Measurements from ENCODE around the gene GREB1L. TPM values are rescaled to one million over a fixed set of nuclear protein-coding genes. Genes with fewer than 3 reads are reported as not detected.

The GREB1L gene
- polyA plus RNA-seq, 2 of the 4 experiments (the other 2 are of a cell fraction) = 1.4 to 2.8 TPM

DNA sequence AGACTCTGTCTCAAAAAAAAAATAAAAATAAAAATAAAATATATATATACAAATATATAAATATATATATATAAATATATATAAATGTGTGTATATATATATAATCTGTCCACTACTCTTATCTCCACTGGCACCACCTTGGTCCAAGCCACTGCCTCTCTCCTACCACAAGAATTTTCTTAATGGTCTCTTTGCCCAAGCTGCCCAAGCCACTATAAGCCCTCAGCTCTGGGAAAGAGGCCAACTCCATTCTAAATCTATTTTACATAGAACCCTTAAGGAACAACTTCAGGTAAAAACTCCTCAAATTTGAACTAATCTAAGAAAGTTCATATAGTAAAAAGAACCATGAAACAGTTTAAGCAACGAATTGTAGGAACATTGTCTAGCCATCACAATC, 45.6 kb upstream of the GREB1L start (continued):
- no peak for TF ChIP-seq ZNF302 (CRISPR knock-in tag; IDR thresholded peaks at IDR 0.05)
- TF ChIP-seq, protein P1, sequence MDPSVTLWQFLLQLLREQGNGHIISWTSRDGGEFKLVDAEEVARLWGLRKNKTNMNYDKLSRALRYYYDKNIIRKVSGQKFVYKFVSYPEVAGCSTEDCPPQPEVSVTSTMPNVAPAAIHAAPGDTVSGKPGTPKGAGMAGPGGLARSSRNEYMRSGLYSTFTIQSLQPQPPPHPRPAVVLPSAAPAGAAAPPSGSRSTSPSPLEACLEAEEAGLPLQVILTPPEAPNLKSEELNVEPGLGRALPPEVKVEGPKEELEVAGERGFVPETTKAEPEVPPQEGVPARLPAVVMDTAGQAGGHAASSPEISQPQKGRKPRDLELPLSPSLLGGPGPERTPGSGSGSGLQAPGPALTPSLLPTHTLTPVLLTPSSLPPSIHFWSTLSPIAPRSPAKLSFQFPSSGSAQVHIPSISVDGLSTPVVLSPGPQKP (IDR thresholded peaks at IDR 0.05; ENCODE audit: low read depth, low read length) = no peak
- TF ChIP-seq, protein P2, sequence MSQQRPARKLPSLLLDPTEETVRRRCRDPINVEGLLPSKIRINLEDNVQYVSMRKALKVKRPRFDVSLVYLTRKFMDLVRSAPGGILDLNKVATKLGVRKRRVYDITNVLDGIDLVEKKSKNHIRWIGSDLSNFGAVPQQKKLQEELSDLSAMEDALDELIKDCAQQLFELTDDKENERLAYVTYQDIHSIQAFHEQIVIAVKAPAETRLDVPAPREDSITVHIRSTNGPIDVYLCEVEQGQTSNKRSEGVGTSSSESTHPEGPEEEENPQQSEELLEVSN (IDR thresholded peaks at IDR 0.05; ENCODE audit: borderline replicate concordance, low read depth) = no peak
- TF ChIP-seq, protein P3, sequence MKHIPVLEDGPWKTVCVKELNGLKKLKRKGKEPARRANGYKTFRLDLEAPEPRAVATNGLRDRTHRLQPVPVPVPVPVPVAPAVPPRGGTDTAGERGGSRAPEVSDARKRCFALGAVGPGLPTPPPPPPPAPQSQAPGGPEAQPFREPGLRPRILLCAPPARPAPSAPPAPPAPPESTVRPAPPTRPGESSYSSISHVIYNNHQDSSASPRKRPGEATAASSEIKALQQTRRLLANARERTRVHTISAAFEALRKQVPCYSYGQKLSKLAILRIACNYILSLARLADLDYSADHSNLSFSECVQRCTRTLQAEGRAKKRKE (CRISPR knock-in tag; IDR thresholded peaks at IDR 0.05; ENCODE audit: low read depth) = no peak
- no peak for TF ChIP-seq HOXA7 (CRISPR knock-in tag; IDR thresholded peaks at IDR 0.05)
- no peak for TF ChIP-seq KDM1A (IDR thresholded peaks at IDR 0.05; ENCODE audit: low read depth)
- TF ChIP-seq EHF (CRISPR knock-in tag; IDR thresholded peaks at IDR 0.05) = no peak

DNA sequence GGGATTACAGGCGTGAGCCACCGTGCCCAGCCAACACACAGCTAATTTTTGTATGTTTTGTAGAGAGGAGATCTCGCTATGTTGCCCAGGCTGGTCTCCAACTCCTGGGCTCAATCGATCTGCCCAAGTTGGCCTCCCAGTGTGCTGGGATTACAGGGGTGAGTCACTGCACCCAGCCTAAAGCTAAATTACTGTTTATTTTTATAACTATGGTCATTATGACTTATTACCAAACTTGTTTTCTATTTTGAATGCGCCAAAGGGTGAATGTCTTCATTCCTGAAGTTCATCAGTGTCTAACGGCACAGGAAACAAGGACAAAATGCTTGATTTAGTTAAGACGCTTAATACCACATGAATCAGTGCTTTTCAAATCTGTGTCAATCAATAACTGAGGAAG, 38.9 kb upstream of the GREB1L start:
- ChIA-PET CTCF (no interaction called here), POLR2A (no interaction called here)
- Histone ChIP-seq H3K4me3 (no peak overlapping the region), H3K4me2 (no peak overlapping the region), H3K4me1 (no peaks in the 10 kb centered on the region), H3K9me3 (no peaks in the 10 kb centered on the region), H3K27ac (no peak overlapping the region)
- TF ChIP-seq, protein P4, sequence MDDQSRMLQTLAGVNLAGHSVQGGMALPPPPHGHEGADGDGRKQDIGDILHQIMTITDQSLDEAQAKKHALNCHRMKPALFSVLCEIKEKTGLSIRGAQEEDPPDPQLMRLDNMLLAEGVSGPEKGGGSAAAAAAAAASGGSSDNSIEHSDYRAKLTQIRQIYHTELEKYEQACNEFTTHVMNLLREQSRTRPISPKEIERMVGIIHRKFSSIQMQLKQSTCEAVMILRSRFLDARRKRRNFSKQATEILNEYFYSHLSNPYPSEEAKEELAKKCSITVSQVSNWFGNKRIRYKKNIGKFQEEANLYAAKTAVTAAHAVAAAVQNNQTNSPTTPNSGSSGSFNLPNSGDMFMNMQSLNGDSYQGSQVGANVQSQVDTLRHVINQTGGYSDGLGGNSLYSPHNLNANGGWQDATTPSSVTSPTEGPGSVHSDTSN (IDR thresholded peaks at IDR 0.05) = no peak
- TF ChIP-seq, protein P2 (IDR thresholded peaks at IDR 0.05; ENCODE audit: borderline replicate concordance, low read depth) = no peak
- TF ChIP-seq MYC (IDR thresholded peaks at IDR 0.05; ENCODE audit: borderline replicate concordance, low read length) = no peak
- no peak for TF ChIP-seq POLR2A (IDR thresholded peaks at IDR 0.05; ENCODE audit: low read length)
- TF ChIP-seq EP300 (IDR thresholded peaks at IDR 0.05) = no peak
- TF ChIP-seq, protein P5, sequence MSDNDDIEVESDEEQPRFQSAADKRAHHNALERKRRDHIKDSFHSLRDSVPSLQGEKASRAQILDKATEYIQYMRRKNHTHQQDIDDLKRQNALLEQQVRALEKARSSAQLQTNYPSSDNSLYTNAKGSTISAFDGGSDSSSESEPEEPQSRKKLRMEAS (IDR thresholded peaks at IDR 0.05) = no peak
- TF ChIP-seq HOXB13 (CRISPR knock-in tag; IDR thresholded peaks at IDR 0.05; ENCODE audit: low read depth) = no peak
- no peak for TF ChIP-seq ZSCAN20 (CRISPR knock-in tag; IDR thresholded peaks at IDR 0.05)
- TF ChIP-seq SREBF2 (IDR thresholded peaks at IDR 0.05) = no peak
- TF ChIP-seq KDM1A (IDR thresholded peaks at IDR 0.05; ENCODE audit: low read depth) = no peak
- TF ChIP-seq RAD21 (conservative IDR thresholded peaks at IDR 0.05 in 1 of 2, IDR thresholded peaks at IDR 0.05 in 1 of 2) = no peak
- TF ChIP-seq, protein P3 (CRISPR knock-in tag; IDR thresholded peaks at IDR 0.05; ENCODE audit: low read depth) = no peak
- TF ChIP-seq, protein P6, sequence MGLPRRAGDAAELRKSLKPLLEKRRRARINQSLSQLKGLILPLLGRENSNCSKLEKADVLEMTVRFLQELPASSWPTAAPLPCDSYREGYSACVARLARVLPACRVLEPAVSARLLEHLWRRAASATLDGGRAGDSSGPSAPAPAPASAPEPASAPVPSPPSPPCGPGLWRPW (IDR thresholded peaks at IDR 0.05) = no peak
- no peak for TF ChIP-seq NR3C1 (IDR thresholded peaks at IDR 0.05)
- TF ChIP-seq BHLHE40 (IDR thresholded peaks at IDR 0.05; ENCODE audit: low read depth, low read length) = no peak
- TF ChIP-seq POLR2AphosphoS2 (conservative IDR thresholded peaks at IDR 0.05; ENCODE audit: low read length) = no peak
- TF ChIP-seq, protein P7, sequence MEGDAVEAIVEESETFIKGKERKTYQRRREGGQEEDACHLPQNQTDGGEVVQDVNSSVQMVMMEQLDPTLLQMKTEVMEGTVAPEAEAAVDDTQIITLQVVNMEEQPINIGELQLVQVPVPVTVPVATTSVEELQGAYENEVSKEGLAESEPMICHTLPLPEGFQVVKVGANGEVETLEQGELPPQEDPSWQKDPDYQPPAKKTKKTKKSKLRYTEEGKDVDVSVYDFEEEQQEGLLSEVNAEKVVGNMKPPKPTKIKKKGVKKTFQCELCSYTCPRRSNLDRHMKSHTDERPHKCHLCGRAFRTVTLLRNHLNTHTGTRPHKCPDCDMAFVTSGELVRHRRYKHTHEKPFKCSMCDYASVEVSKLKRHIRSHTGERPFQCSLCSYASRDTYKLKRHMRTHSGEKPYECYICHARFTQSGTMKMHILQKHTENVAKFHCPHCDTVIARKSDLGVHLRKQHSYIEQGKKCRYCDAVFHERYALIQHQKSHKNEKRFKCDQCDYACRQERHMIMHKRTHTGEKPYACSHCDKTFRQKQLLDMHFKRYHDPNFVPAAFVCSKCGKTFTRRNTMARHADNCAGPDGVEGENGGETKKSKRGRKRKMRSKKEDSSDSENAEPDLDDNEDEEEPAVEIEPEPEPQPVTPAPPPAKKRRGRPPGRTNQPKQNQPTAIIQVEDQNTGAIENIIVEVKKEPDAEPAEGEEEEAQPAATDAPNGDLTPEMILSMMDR (IDR thresholded peaks at IDR 0.05) = no peak
- TF ChIP-seq NFE2L2 (conservative IDR thresholded peaks at IDR 0.05; ENCODE audit: low read length) = no peak
- FAIRE-seq = no peak
- no peak for DNase-seq (ENCODE audit: low read depth in 1 of 2, low spot score in 1 of 2)
- ATAC-seq = no peak
- WGBS (ENCODE audit: missing lambda C conversion rate) = 92% methylated on average over 7 of the region's 7 CpGs

Data from A549 (cell line).